Stomach (tissue), 9 donors: Measurements from ENCODE around the gene SEC11A. TPM values are rescaled to one million over a fixed set of nuclear protein-coding genes. Genes with fewer than 3 reads are reported as not detected.

Experiments used
- DNase-seq, 2 donors: peaks; one replicate each; pipeline versions ENCODE4 v3.0.0 to v3.0.0-alpha.2; 2013 to 2019
- H3K27ac ChIP-seq, 5 donors: fragments of 200-600 bp in 4 of 5; sonication (generic) in 4 of 5; one replicate each; pipeline ENCODE4 v1.5.1; 2013 to 2019; ENCODE audit warnings: mild to moderate bottlenecking in 1 of 5, moderate library complexity in 1 of 5
- H3K27me3 ChIP-seq, 3 donors: fragments of 200-600 bp; sonication (generic); one replicate each; pipeline ENCODE4 v1.5.1; 2017 to 2019; ENCODE audit warnings: mixed run types in 1 of 3
- H3K36me3 ChIP-seq, 4 donors: fragments of 200-600 bp; sonication (generic); 1 replicate in 3 of 4; 2 replicates in 1 of 4; pipeline ENCODE4 v1.5.1; 2016 to 2019
- H3K4me1 ChIP-seq, 4 donors: fragments of 200-600 bp; sonication (generic); one replicate each; pipeline ENCODE4 v1.5.1; 2016 to 2019
- H3K4me3 ChIP-seq, 4 donors: fragments of 200-600 bp; sonication (generic) in 3 of 4; one replicate each; pipeline ENCODE4 v1.5.1; 2016 to 2019; ENCODE audit warnings: mild to moderate bottlenecking in 1 of 4
- H3K9me3 ChIP-seq, 4 donors: fragments of 200-600 bp; sonication (generic); one replicate each; pipeline ENCODE4 v1.5.1; 2016 to 2019
- CTCF ChIP-seq, 7 experiments: fragments of 450-650 bp in 4 of 7; fragments of 200-600 bp in 3 of 7; sonication (generic) in 3 of 7; IDR thresholded peaks; one replicate each; pipeline ENCODE4 v1.5.1; 2016 to 2019; ENCODE audit warnings: antibody characterized with exemption in 7 of 7, control low read depth in 2 of 7, mild to moderate bottlenecking in 1 of 7
- EP300 ChIP-seq: sonication (generic); formaldehyde crosslinking; IDR thresholded peaks from one replicate; pipeline ENCODE4 v1.6.1; 2017; ENCODE audit warnings: antibody characterized with exemption
- POLR2A ChIP-seq, 4 donors: fragments of 450-650 bp; IDR thresholded peaks; one replicate each; pipeline ENCODE4 v1.6.1; 2016; ENCODE audit warnings: antibody characterized with exemption in 4 of 4, control low read depth in 2 of 4, mild to moderate bottlenecking in 1 of 4, moderate library complexity in 1 of 4
- POLR2AphosphoS5 ChIP-seq, 3 donors: sonication (generic); formaldehyde crosslinking; IDR thresholded peaks; one replicate each; pipeline ENCODE4 v1.6.1; 2016; ENCODE audit warnings: antibody characterized with exemption in 3 of 3
- WGBS, 5 donors: extraction: QIAGEN DNeasy Blood & Tissue Kit in 3 of 5; methylation state at CpG; one replicate each; pipeline versions ENCODE4 v1.1.5 to v1.1.7; 2013 to 2018; 5-methylcytosine and 5-hydroxymethylcytosine counted together
- intact Hi-C: fragments of 100-400 bp; cut with DNase I; formaldehyde crosslinking; loops from one replicate; pipeline ENCODE4 v1.15.1; 2023; ENCODE audit warnings: low total_unique reads
- polyA plus RNA-seq, 3 donors: library from polyadenylated mRNA; stranded (reverse); fragments of 200-250 nt; gene quantifications; one replicate each; pipeline ENCODE4 v1.2.3, GENCODE V29; 2013
- total RNA-seq, 5 donors: library from RNA; depleted of rRNA; stranded (reverse); fragments of >200 nt; gene quantifications; one replicate each; pipeline versions ENCODE4 v1.1.0 to v1.2.3, GENCODE V29; 2014 to 2016
- donor health status: healthy with polysubstance abuse.
- donor health status: Bipolar disorder and iron deficiency.
- donor health status: healthy.

The SEC11A gene
- total and polyA plus RNA-seq, 8 donors, result 24.3 to 186 (median 101) TPM

GRCh38 chr15:84725001-84725491 is 9.1 kb upstream of the SEC11A start:
- Histone ChIP-seq H3K9me3 (no peaks in the 10 kb centered on the region), H3K4me3 (no peak overlapping the region), H3K4me1 (peaks cover 0 to 15% (median 2%) of the 10 kb centered on the region in 4 donors), H3K27me3 (no peaks in the 10 kb centered on the region), H3K27ac (peak overlapping the region in 3 of 5 donors; percentile 8 to 53 (median 49)), H3K36me3 (no peaks in the 10 kb centered on the region)
- TF ChIP-seq CTCF (IDR thresholded peaks at IDR 0.05), result no peak
- no peak for TF ChIP-seq EP300
- peak in 1 of 3 donors; percentile 10 for TF ChIP-seq POLR2AphosphoS5 (IDR thresholded peaks at IDR 0.05)
- no peak for TF ChIP-seq POLR2A (IDR thresholded peaks at IDR 0.05)
- DNase-seq, result peak in 1 of 2 donors; percentile 74
- WGBS, 5 donors, result 4 to 17% (median 15%) methylated on average over 1 of the region's 1 CpG
- intact Hi-C loops, result no loop called here

- TF ChIP-seq POLR2A (IDR thresholded peaks at IDR 0.05) (no peak), EP300 (no peak), POLR2AphosphoS5 (IDR thresholded peaks at IDR 0.05) (no peak), CTCF (IDR thresholded peaks at IDR 0.05) (no peak)
- Histone ChIP-seq H3K4me3 (no peak overlapping the region), H3K27me3 (no peaks in the 10 kb centered on the region), H3K27ac (no peak overlapping the region), H3K9me3 (no peaks in the 10 kb centered on the region), H3K36me3 (no peaks in the 10 kb centered on the region), H3K4me1 (peaks cover 0 to 15% (median 3%) of the 10 kb centered on the region in 4 donors)
- whole genome bisulfite sequencing, 5 donors, result 82 to 100% (median 87%) methylated on average over 2 of the region's 2 CpGs
- intact Hi-C loops, result no loop called here
- no peak for DNase-seq
These were observed 6.7 kb upstream of the SEC11A start for GRCh38 chr15:84722628-84723027.

GRCh38 chr15:84721371-84721770 is 5.4 kb upstream of the SEC11A start:
- no peaks in the 10 kb centered on the region for H3K36me3 ChIP-seq
- peaks cover 7 to 24% (median 11%) of the 10 kb centered on the region in 4 donors for H3K4me1 ChIP-seq
- TF ChIP-seq POLR2A (IDR thresholded peaks at IDR 0.05) (no peak), POLR2AphosphoS5 (IDR thresholded peaks at IDR 0.05) (no peak), EP300 (no peak), CTCF (IDR thresholded peaks at IDR 0.05) (no peak)
- H3K9me3 ChIP-seq, result no peaks in the 10 kb centered on the region
- no peak for DNase-seq
- H3K27me3 ChIP-seq, result no peaks in the 10 kb centered on the region
- intact Hi-C loops, result no loop called here
- no peak overlapping the region for H3K27ac ChIP-seq
- no peak overlapping the region for H3K4me3 ChIP-seq
- 68 to 84% (median 74%) methylated on average over 2 of the region's 2 CpGs for WGBS, 5 donors

- Histone ChIP-seq H3K27me3 (no peaks in the 10 kb centered on the region), H3K4me3 (peak overlapping the region; percentile 70 to 95 (median 81)), H3K4me1 (peaks cover 19 to 38% (median 31%) of the 10 kb centered on the region in 4 donors), H3K27ac (peak overlapping the region; percentile 94 to 99 (median 96)), H3K9me3 (no peaks in the 10 kb centered on the region), H3K36me3 (peaks cover 8 to 10% (median 10%) of the 10 kb centered on the region in 4 donors)
- TF ChIP-seq POLR2AphosphoS5 (IDR thresholded peaks at IDR 0.05) (no peak), CTCF (IDR thresholded peaks at IDR 0.05) (no peak), POLR2A (IDR thresholded peaks at IDR 0.05) (no peak), EP300 (no peak)
- DNase-seq, result peak; percentile 32 to 59
- intact Hi-C loops, result no loop called here
- WGBS, 5 donors, result 0 to 1% (median 1%) methylated on average over 33 to 36 of the region's 36 CpGs
These were observed 401 bp downstream of the SEC11A start for GRCh38 chr15:84715441-84716035.
